WTC11 (cell line): ENCODE data around the gene PSMD13. TPM values are rescaled to one million over a fixed set of nuclear protein-coding genes. Genes with fewer than 3 reads are reported as not detected.
A peak's percentile ranks its signal among the peaks of the same experiment; 100 is the strongest.

Source experiments
- ATAC-seq: fragments of 200-7000 bp; cut with Tn5 transposase; 2 replicates; pipeline ENCODE4 v1.10.0; 2021; ENCODE audit warnings: mild to moderate bottlenecking, moderate library complexity
- CTCF ChIA-PET: fragments of 300-600 bp; sonication (Branson Sonifier 250); formaldehyde crosslinking; loops from one replicate; lab custom pipeline; 2021; ENCODE audit warnings: antibody characterized with exemption; lab: Charles Lee
- POLR2A ChIA-PET: fragments of 350-600 bp; sonication (Branson Sonifier 250); formaldehyde crosslinking; loops from one replicate; lab custom pipeline; 2021; ENCODE audit warnings: antibody characterized with exemption; lab: Charles Lee
- DNase-seq: peaks from one replicate; pipeline ENCODE4 v3.0.0; 2021; ENCODE audit warnings: low spot score
- H3K27ac Mint-ChIP-seq: 2 replicates; pipeline ENCODE4 v1.8.0; 2021; ENCODE audit warnings: mixed read lengths
- H3K27me3 Mint-ChIP-seq: 2 replicates; pipeline ENCODE4 v1.8.0; 2021; ENCODE audit warnings: low read depth, mild to moderate bottlenecking, moderate library complexity, mixed read lengths
- H3K36me3 Mint-ChIP-seq: 2 replicates; pipeline ENCODE4 v1.8.0; 2021; ENCODE audit warnings: mixed read lengths
- H3K4me1 Mint-ChIP-seq: 2 replicates; pipeline ENCODE4 v1.8.0; 2022; ENCODE audit warnings: mixed read lengths
- H3K4me3 Mint-ChIP-seq: 2 replicates; pipeline ENCODE4 v1.8.0; 2021; ENCODE audit warnings: mild to moderate bottlenecking, moderate library complexity, mixed read lengths
- H3K9me3 Mint-ChIP-seq: 2 replicates; pipeline ENCODE4 v1.8.0; 2021; ENCODE audit warnings: mixed read lengths
- ATF1 ChIP-seq: sonication (generic); formaldehyde crosslinking; IDR thresholded peaks from 2 replicates; pipeline ENCODE4 v1.8.1; 2023; ENCODE audit warnings: mild to moderate bottlenecking, moderate library complexity, missing genetic modification reagents
- FOXJ3 ChIP-seq: sonication (generic); formaldehyde crosslinking; IDR thresholded peaks from 2 replicates; pipeline ENCODE4 v1.9.0; 2021; ENCODE audit warnings: missing genetic modification reagents, mild to moderate bottlenecking, borderline replicate concordance
- JUN ChIP-seq: sonication (generic); formaldehyde crosslinking; IDR thresholded peaks from 2 replicates; pipeline ENCODE4 v1.8.0; 2023; ENCODE audit warnings: mild to moderate bottlenecking, missing genetic modification reagents
- PRRX2 ChIP-seq: fragments of 250-450 bp; sonication (Bioruptor Pico); IDR thresholded peaks from 2 replicates; pipeline ENCODE4 v1.8.0; 2021; ENCODE audit warnings: mild to moderate bottlenecking
- SP1 ChIP-seq: sonication (generic); formaldehyde crosslinking; conservative IDR thresholded peaks from 2 replicates; pipeline ENCODE4 v1.8.1; 2022; ENCODE audit warnings: missing genetic modification reagents
- total RNA-seq: library from RNA; stranded (reverse); gene quantifications from 3 replicates; pipeline ENCODE4 v1.2.3, GENCODE V29; 2021
- TF ChIP-seq, protein P1 (sequence below): fragments of 250-450 bp; sonication (Bioruptor Pico); IDR thresholded peaks from 2 replicates; pipeline ENCODE4 v1.9.0; 2021; ENCODE audit warnings: moderate library complexity, mild to moderate bottlenecking, inconsistent platforms, borderline replicate concordance
- TF ChIP-seq, protein P2 (sequence below): sonication (generic); formaldehyde crosslinking; IDR thresholded peaks from 2 replicates; pipeline ENCODE4 v1.8.1; 2022; ENCODE audit warnings: mild to moderate bottlenecking, missing genetic modification reagents, moderate library complexity, borderline replicate concordance
- TF ChIP-seq, protein P3 (sequence below): sonication (generic); formaldehyde crosslinking; IDR thresholded peaks from 2 replicates; pipeline ENCODE4 v1.8.1; 2023; ENCODE audit warnings: mild to moderate bottlenecking, missing genetic modification reagents

Gene PSMD13
- total RNA-seq, 1 experiment from 2014 or later: 148 TPM

DNA sequence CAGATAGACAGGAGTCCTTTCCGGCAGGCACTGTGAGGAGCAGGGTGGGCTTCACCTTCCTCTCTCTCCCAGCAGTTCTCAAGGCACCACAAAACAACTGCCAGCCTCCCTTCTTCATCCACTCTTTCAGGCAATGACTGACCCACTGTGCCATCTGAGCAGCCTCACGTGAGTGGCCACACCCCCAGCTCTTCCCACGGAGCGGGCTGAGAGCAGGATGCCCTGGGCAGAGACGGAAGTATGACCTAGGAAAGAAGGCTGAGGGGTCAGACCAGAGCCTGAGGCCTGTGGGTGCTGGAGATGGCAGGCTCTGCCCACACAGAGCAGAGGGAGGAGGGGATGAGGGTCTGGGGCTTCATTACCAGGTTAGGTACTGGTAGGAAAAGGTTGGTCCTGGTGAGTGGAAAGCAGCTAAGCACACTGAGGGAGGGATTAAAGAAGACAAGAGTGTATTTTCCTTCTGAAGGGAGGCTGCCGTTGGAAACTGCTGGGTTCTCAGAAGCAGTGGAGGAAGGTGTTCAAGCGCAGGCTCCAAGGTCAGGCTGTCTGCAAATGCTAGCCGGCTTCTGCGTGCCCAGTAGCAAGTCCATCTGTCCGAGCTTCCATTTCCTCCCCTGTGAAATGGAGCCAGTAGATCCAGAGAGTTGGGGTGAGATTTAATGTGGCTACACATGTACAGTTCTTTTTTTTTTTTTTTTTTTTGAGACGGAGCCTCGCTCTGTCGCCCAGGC lies 46.0 kb downstream of the PSMD13 start:
- no peak overlapping the region for H3K4me3 Mint-ChIP-seq
- H3K9me3 Mint-ChIP-seq: no peaks in the 10 kb centered on the region
- POLR2A ChIA-PET: interaction anchor here (1.2 kb wide), 2 partner anchors 11 to 16 kb away, joined by 3 to 4 read pairs; no protein-coding TSS in a partner anchor
- no peak for DNase-seq
- TF ChIP-seq FOXJ3 (CRISPR knock-in tag): no peak
- TF ChIP-seq ATF1 (CRISPR knock-in tag): no peak
- TF ChIP-seq, protein P1, sequence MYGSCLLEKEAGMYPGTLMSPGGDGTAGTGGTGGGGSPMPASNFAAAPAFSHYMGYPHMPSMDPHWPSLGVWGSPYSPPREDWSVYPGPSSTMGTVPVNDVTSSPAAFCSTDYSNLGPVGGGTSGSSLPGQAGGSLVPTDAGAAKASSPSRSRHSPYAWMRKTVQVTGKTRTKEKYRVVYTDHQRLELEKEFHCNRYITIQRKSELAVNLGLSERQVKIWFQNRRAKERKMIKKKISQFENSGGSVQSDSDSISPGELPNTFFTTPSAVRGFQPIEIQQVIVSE: no peak
- H3K27me3 Mint-ChIP-seq: peaks cover 57% of the 10 kb centered on the region
- ATAC-seq: no peak
- H3K27ac Mint-ChIP-seq: peak overlapping the region; percentile 11; the same call in 1 of the 2 replicates
- CTCF ChIA-PET: interaction anchor here (0.5 to 5.8 kb wide), 5 partner anchors 14 to 708 kb away, joined by 3 to 53 read pairs (median 4); partner anchors contain the start of gene IFITM2
- H3K36me3 Mint-ChIP-seq: no peaks in the 10 kb centered on the region
- peaks cover 38% of the 10 kb centered on the region for H3K4me1 Mint-ChIP-seq

DNA sequence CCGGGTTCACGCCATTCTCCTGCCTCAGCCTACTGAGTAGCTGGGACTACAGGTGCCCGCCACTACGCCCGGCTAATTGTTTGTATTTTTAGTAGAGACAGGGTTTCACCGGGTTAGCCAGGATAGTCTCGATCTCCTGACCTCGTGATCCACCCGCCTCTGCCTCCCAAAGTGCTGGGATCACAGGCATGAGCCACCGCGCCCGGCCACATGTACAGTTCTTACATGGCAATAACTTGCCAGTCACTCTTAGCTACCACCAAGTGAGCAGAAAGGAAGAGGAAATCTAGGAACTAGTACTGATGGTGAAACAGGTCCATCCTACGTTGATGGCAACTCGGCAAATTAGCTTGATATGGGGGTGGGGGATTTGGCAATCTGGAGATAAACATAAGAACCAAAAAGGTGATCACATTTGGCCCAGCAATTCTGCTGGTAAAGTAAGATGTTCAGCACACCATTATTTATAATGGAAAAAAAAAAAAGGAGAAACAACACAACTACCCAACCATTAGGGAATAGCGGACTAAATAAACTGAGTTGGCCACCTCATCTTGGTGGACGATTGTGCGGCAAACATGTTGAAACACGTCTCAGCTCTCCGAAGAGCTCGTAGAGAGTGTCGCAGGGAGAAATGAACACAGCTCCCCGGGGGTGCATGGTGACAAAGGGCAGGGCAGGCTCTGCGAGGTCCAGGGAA lies 46.8 kb downstream of the PSMD13 start:
- CTCF ChIA-PET: interaction anchor here (0.5 to 5.8 kb wide), 4 partner anchors 22 to 708 kb away, joined by 3 to 53 read pairs (median 6); no protein-coding TSS in a partner anchor
- DNase-seq: no peak
- peaks cover 40% of the 10 kb centered on the region for H3K4me1 Mint-ChIP-seq
- H3K27me3 Mint-ChIP-seq: peaks cover 56% of the 10 kb centered on the region
- POLR2A ChIA-PET: interaction anchor here (1.0 to 1.2 kb wide), 3 partner anchors 12 to 17 kb away, joined by 3 to 4 read pairs (median 3); no protein-coding TSS in a partner anchor
- no peak overlapping the region for H3K4me3 Mint-ChIP-seq
- peak overlapping the region; percentile 50; the same call in 1 of the 2 replicates for H3K27ac Mint-ChIP-seq
- no peak for ATAC-seq
- TF ChIP-seq PRRX2 (no peak), JUN (CRISPR knock-in tag) (no peak)
- H3K9me3 Mint-ChIP-seq: no peaks in the 10 kb centered on the region
- H3K36me3 Mint-ChIP-seq: no peaks in the 10 kb centered on the region

DNA sequence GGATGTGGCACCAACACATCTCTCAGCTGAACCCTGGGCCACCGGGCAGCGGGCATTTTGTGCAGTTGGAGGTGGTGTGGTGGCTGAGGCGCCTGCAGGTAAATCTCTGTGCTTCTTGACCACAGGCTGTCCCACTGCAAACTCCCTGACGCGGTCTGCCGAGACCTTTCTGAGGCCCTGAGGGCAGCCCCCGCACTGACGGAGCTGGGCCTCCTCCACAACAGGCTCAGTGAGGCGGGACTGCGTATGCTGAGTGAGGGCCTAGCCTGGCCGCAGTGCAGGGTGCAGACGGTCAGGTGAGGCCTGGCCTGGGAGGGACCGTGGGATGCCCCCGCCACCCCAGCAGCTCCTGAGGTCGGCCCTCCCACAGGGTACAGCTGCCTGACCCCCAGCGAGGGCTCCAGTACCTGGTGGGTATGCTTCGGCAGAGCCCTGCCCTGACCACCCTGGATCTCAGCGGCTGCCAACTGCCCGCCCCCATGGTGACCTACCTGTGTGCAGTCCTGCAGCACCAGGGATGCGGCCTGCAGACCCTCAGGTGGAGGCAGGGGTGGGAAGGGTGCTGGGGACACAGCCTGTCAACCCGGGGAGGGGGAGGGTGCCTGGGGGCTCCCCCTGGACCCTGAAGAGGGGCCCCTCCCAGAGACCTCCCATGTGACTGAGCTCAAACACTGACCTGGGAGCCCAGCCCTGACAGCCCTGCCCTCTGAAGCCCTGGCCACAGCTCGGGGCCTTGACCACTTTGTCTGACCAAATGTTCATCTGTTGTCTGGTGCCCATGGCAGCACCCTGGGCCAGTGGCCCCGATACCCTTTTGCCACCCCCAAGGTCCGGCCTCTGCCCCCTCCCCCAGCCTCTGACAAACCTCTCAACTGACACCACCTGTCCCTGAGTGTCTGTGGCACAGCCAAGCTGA lies 47.6 kb downstream of the PSMD13 start:
- H3K27me3 Mint-ChIP-seq: peaks cover 52% of the 10 kb centered on the region
- no peak overlapping the region for H3K4me3 Mint-ChIP-seq
- peaks cover 38% of the 10 kb centered on the region for H3K4me1 Mint-ChIP-seq
- H3K27ac Mint-ChIP-seq: peak overlapping the region; percentile 50; the same call in 1 of the 2 replicates
- no peaks in the 10 kb centered on the region for H3K9me3 Mint-ChIP-seq
- CTCF ChIA-PET: interaction anchor here (0.9 to 5.8 kb wide), 4 partner anchors 21 to 71 kb away, joined by 3 to 53 read pairs (median 6); no protein-coding TSS in a partner anchor
- DNase-seq (no peak), ATAC-seq (no peak)
- POLR2A ChIA-PET: interaction anchor here (1.0 to 1.2 kb wide), 2 partner anchors 13 to 16 kb away, joined by 3 to 4 read pairs; no protein-coding TSS in a partner anchor
- H3K36me3 Mint-ChIP-seq: no peaks in the 10 kb centered on the region
- TF ChIP-seq, protein P2, sequence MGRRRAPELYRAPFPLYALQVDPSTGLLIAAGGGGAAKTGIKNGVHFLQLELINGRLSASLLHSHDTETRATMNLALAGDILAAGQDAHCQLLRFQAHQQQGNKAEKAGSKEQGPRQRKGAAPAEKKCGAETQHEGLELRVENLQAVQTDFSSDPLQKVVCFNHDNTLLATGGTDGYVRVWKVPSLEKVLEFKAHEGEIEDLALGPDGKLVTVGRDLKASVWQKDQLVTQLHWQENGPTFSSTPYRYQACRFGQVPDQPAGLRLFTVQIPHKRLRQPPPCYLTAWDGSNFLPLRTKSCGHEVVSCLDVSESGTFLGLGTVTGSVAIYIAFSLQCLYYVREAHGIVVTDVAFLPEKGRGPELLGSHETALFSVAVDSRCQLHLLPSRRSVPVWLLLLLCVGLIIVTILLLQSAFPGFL: no peak

DNA sequence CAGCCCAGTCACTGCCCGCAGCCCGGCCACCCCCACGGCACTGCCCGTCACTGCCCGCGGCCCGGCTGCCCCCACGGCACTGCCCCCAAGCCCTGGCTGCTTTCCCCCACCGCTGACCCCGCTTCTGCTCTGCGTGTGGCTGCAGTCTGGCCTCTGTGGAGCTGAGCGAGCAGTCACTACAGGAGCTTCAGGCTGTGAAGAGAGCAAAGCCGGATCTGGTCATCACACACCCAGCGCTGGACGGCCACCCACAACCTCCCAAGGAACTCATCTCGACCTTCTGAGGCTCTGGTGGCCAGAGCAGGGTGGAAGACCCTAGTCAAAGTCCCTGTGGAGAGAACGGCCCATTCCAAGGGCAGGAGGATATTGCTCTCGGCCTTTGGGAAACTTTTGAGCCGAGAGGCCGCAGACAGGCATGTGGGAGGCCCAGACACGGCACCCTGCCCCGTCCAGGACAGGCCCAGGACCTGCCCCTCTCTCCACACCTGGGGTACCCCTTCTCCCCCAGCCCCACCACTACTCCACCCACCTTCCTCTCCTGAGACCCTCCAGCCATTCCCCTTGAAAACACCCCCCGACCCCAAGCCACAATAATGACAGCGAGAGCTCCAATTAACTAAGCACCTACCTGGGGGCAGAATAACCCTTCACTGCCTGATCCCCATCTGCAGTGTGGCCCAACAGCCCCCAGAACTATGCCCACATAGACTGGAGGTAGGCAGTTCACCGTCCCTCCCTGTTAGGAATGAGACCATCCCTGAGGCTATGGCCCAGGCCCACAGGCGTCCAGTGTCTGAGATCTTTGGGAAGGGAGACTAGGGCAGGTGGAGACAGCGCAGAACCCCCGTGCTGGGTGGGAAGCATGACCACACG lies 48.5 kb downstream of the PSMD13 start:
- Mint-ChIP-seq H3K36me3 (no peaks in the 10 kb centered on the region), H3K27me3 (peaks cover 48% of the 10 kb centered on the region), H3K4me3 (no peak overlapping the region), H3K4me1 (peaks cover 45% of the 10 kb centered on the region), H3K27ac (peak overlapping the region; percentile 84), H3K9me3 (no peaks in the 10 kb centered on the region)
- ChIA-PET POLR2A (no interaction called here), CTCF (interaction anchor here (1.2 kb wide), 1 partner anchor 34 kb away, joined by 4 read pairs; no protein-coding TSS in a partner anchor)
- no peak for TF ChIP-seq SP1 (CRISPR knock-in tag)
- TF ChIP-seq, protein P3, sequence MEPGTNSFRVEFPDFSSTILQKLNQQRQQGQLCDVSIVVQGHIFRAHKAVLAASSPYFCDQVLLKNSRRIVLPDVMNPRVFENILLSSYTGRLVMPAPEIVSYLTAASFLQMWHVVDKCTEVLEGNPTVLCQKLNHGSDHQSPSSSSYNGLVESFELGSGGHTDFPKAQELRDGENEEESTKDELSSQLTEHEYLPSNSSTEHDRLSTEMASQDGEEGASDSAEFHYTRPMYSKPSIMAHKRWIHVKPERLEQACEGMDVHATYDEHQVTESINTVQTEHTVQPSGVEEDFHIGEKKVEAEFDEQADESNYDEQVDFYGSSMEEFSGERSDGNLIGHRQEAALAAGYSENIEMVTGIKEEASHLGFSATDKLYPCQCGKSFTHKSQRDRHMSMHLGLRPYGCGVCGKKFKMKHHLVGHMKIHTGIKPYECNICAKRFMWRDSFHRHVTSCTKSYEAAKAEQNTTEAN (CRISPR knock-in tag): no peak
- ATAC-seq (no peak), DNase-seq (peak; percentile 9)
